Neural crest cell (in vitro differentiated cells): ENCODE measurements around the gene RECQL5. TPM values are rescaled to one million over a fixed set of nuclear protein-coding genes. Genes with fewer than 3 reads are reported as not detected.
"Not testable (repeated sequence)": the region's sequence is repeated elsewhere in the genome, so short reads cannot be mapped to it uniquely, and the experiment has no call there.

Experiments
- DNase-seq: peaks from one replicate; pipeline ENCODE4 v3.0.0; 2021; ENCODE audit warnings: low read depth, mixed read lengths, low spot score
- H3K27ac Mint-ChIP-seq: one replicate; pipeline ENCODE4 v1.8.0; 2021; ENCODE audit warnings: mild to moderate bottlenecking, mixed read lengths; ENCODE audit not compliant: unreplicated experiment
- H3K27me3 Mint-ChIP-seq: 2 replicates; pipeline ENCODE4 v1.8.0; 2021; ENCODE audit warnings: low read depth, mild to moderate bottlenecking, mixed read lengths
- H3K36me3 Mint-ChIP-seq: 2 replicates; pipeline ENCODE4 v1.8.0; 2021; ENCODE audit warnings: low read depth, mild to moderate bottlenecking, mixed read lengths
- H3K4me1 Mint-ChIP-seq: 2 replicates; pipeline ENCODE4 v1.8.0; 2021; ENCODE audit warnings: mixed read lengths
- H3K4me3 Mint-ChIP-seq: one replicate; pipeline ENCODE4 v1.8.0; 2021; ENCODE audit warnings: mild to moderate bottlenecking, mixed read lengths
- H3K9me3 Mint-ChIP-seq: 2 replicates; pipeline ENCODE4 v1.8.0; 2021; ENCODE audit warnings: mixed read lengths
- total RNA-seq: library from RNA; stranded (reverse); gene quantifications from 2 replicates; pipeline ENCODE4 v1.2.1, GENCODE V29; 2021
- TF ChIP-seq, protein P1 (sequence below): fragments of 200-600 bp; sonication (generic); conservative IDR thresholded peaks from 2 replicates; pipeline ENCODE4 v1.5.0; 2021; ENCODE audit warnings: antibody characterized with exemption, mild to moderate bottlenecking

RECQL5 gene
- total RNA-seq, 1 donor from 2014 or later: 47.3 TPM

DNA sequence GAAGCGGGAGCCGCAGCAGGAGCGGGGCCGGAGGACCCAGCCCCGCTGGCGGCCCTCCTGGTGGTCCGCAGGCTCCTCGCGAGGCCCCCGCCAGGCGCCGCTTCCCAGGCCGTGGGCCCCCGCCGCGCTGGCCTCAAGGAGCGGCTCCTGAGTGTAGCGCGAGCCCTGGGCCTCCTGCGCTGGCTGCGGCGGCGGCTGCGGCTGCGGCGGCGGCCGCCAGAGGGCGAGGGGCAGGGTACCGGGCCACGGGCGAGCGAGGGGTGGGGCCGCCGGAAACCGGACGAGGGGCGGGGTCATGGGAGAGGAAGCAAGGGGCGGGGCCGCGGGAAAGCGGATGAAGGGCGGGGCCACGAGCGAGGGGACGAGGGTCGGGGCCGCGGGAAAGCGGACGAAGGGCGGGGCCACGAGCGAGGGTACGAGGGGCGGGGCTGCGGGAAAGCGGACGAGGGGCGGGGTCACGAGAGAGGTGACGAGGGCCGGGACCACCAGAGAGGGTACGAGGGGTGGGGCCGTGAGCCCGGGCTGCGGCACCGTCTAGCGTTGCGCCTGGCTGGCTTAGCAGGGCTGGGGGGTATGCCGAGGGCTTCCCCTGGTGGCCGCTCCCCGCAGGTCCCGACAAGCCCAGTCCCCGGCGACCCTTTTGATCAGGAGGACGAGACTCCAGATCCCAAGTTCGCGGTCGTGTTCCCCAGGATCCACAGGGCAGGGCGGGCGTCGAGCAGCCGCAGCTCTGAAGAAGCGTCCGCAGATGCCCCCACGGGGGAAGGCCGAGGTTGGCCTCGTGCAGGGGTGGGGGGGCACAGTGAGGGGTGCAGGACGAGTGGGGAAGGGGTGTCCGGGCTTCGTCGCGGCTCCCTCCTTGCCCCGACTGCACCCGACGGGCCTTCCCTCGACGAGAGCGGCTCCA, 77.7 kb downstream of the RECQL5 start:
- TF ChIP-seq, protein P1, sequence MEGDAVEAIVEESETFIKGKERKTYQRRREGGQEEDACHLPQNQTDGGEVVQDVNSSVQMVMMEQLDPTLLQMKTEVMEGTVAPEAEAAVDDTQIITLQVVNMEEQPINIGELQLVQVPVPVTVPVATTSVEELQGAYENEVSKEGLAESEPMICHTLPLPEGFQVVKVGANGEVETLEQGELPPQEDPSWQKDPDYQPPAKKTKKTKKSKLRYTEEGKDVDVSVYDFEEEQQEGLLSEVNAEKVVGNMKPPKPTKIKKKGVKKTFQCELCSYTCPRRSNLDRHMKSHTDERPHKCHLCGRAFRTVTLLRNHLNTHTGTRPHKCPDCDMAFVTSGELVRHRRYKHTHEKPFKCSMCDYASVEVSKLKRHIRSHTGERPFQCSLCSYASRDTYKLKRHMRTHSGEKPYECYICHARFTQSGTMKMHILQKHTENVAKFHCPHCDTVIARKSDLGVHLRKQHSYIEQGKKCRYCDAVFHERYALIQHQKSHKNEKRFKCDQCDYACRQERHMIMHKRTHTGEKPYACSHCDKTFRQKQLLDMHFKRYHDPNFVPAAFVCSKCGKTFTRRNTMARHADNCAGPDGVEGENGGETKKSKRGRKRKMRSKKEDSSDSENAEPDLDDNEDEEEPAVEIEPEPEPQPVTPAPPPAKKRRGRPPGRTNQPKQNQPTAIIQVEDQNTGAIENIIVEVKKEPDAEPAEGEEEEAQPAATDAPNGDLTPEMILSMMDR: peak; percentile 70
- Mint-ChIP-seq H3K36me3 (peaks cover 2% of the 10 kb centered on the region), H3K4me1 (peaks cover 5% of the 10 kb centered on the region), H3K27ac (no peak overlapping the region), H3K9me3 (no peaks in the 10 kb centered on the region), H3K4me3 (peak overlapping the region; percentile 69), H3K27me3 (peaks cover 17% of the 10 kb centered on the region)
- peak; percentile 99 for DNase-seq

DNA sequence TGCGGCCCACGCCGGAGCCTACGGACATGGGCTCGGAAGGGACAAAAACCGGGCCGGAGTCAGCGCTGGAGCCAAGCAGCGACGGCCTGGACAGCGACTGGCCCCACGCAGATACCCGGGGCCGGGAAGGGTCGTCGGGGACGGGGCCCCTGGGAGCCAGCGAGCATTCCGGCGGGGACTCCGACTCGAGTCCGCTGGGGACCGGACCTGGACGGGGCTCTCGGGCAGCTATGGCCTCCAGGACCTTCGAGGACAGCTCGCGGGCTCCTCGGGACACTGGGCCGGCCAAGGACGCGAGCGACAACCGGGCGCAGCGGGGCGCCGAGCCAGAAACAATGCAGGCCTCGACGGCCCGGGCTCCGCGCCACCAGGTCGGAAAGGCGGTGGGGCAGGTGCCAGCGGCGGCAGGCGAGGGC, 78.3 kb downstream of the RECQL5 start:
- Mint-ChIP-seq H3K9me3 (no peaks in the 10 kb centered on the region), H3K27me3 (peaks cover 17% of the 10 kb centered on the region), H3K36me3 (peaks cover 2% of the 10 kb centered on the region), H3K4me1 (peaks cover 5% of the 10 kb centered on the region), H3K4me3 (no peak overlapping the region), H3K27ac (no peak overlapping the region)
- TF ChIP-seq, protein P1: no peak
- peak; percentile 30 for DNase-seq

DNA sequence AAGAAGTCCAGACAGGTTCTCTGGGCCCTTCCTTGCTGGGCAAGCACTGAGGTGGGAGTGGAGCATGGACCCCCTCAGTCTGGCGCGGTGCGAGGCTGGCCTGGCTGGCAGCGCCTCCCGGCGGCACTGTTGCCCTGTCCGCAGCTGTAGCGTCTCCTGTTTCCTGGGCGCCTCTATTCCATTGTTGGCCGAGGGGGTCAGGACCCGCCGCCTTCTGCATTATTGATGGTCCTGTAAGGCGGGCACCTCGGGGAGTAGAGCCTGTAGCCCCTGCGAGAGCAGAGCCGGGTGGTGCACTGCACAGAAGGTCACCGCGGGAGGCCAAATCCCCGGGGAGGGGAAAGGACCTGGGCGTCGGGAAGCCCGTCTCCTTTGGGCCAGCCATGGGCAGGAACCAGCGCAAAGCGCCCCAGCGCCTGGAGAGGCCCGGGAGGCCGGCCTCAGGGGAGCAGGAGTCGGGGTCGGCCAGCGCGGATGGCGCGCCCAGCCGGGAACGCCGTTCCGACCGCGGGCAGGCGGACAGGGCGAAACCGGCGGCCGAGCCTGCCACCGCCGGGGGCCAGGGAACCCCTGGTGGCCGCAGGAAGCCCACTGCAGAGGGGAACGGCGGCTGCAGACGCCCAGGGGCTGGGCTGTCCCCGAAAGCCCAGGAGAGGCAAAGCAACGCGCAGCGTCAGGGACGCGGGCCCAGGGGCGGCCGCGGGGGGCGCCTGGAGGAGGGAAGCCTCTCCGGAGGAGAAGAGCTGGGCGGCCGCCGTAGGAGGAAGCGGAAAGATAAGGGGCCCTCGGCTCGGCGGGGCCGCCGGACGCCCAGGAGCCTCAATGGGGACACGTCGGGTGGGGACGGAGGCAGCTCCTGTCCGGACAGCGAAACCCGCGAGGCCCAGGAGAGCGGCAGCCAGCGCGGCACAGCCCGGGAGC, 79.0 kb downstream of the RECQL5 start, which contains the start of gene MYO15B:
Gene MYO15B (plus strand): TSS at position 126 of the 921 bp plus-strand sequence. CDS start 258 bp downstream, at position 384.
- Mint-ChIP-seq H3K4me3 (peak within 1 kb of the TSS; percentile 39), H3K9me3 (no peaks in the 10 kb centered on the region), H3K27me3 (peaks cover 17% of the 10 kb centered on the region), H3K27ac (no peak within 1 kb of the TSS), H3K4me1 (peaks cover 5% of the 10 kb centered on the region), H3K36me3 (peaks cover 2% of the 10 kb centered on the region)
- DNase-seq: peak; percentile 64
- TF ChIP-seq, protein P1: no peak

DNA sequence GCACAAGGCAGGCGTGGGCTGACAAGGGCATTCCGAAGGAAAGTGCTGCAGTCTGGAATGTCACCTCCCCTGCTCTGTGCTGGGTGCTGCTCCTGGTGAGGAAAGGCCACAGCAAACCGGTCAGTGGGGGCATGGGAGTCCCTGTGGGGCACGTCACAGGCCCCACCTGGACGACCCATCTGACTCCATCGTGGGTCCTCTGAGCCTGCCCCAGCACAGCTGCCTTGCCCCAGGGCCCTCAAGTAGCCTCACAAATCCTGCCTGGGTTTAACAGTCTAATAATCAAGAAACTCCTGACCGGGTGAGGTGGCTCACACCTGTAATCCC, 82.1 kb downstream of the RECQL5 start:
- Mint-ChIP-seq H3K9me3 (no peaks in the 10 kb centered on the region), H3K36me3 (peaks cover 2% of the 10 kb centered on the region), H3K27ac (no peak overlapping the region), H3K4me3 (no peak overlapping the region), H3K27me3 (peaks cover 17% of the 10 kb centered on the region), H3K4me1 (peaks cover 5% of the 10 kb centered on the region)
- no peak for DNase-seq
- TF ChIP-seq, protein P1: no peak

DNA sequence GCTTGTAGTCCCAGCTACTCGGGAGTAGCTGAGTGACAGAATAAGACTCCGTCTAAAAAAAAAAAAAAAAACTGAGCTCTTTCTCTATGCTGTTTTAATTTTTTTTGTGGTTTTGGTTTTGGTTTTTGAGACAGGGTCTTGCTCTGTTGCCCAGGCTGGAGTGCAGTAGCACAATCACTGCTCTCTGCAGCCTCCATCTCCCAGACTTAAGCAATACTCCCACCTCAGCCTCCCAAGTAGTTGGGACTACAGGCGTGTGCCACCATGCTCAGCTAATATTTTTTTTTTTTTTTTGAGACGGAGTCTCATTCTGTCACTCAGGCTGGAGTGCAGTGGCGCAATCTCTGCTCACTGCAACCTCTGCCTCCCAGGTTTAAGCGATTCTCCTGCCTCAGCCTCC, 83.8 kb downstream of the RECQL5 start:
- not testable (repeated sequence) for H3K27ac Mint-ChIP-seq, DNase-seq, H3K9me3 Mint-ChIP-seq, H3K4me1 Mint-ChIP-seq, H3K36me3 Mint-ChIP-seq, H3K4me3 Mint-ChIP-seq
- peaks cover 17% of the 10 kb centered on the region for H3K27me3 Mint-ChIP-seq

DNA sequence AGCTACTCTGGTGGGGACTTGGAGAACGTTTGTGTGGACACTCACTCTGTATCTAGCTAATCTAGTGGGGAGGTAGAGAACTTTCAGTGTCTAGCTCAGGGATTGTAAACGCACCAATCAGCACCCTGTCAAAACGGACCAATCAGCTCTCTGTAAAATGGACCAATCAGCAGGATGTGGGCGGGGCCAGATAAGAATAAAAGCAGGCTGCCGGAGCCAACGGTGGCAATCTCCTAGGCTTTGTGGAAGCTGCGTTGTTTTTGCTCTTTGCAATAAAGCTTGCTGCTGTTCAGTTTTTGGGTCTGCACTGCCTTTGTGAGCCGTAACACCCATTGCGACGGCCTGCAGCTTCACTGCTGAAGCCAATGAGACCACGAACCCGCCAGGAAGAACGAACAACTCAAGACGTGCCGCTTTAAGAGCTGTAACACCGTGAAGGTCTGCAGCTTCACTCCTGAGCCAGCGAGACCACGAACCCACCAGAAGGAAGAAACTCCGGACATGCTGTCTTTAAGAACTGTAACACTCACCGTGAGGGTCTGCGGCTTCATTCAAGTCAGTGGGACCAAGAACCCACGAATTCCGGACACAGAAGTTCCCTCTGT, 85.7 kb downstream of the RECQL5 start:
- DNase-seq, H3K27me3 Mint-ChIP-seq, H3K27ac Mint-ChIP-seq, H3K9me3 Mint-ChIP-seq, H3K4me1 Mint-ChIP-seq, H3K36me3 Mint-ChIP-seq, H3K4me3 Mint-ChIP-seq: not testable (repeated sequence)
